Choroid plexus epithelial cell (primary cell): ENCODE data around the gene CDH15.
"Not testable (repeated sequence)": the region's sequence is repeated elsewhere in the genome, so short reads cannot be mapped to it uniquely, and the experiment has no call there.

Experiments used
- DNase-seq: peaks from one replicate; pipeline ENCODE4 v3.0.0-alpha.2; 2010; ENCODE audit warnings: low read depth
- H3K4me3 ChIP-seq: 2 replicates; pipeline ENCODE4 v1.5.1; 2011; ENCODE audit warnings: low read depth, mild to moderate bottlenecking, control low read depth, low read length, moderate library complexity
- CTCF ChIP-seq: conservative IDR thresholded peaks from 2 replicates; pipeline ENCODE4 v1.5.1; 2011; ENCODE audit warnings: low read depth, mild to moderate bottlenecking, control low read depth, inconsistent platforms, low read length, moderate library complexity

CDH15 gene

GRCh38 chr16:89187032-89187769, 15.7 kb downstream of the CDH15 start:
- DNase-seq = no peak
- no peak overlapping the region for H3K4me3 ChIP-seq
- TF ChIP-seq CTCF = no peak

GRCh38 chr16:89187770-89188392, 16.3 kb downstream of the CDH15 start:
- no peak overlapping the region for H3K4me3 ChIP-seq
- no peak for TF ChIP-seq CTCF
- DNase-seq = peak; percentile 18

GRCh38 chr16:89188471-89189357, 17.2 kb downstream of the CDH15 start:
- not testable (repeated sequence) for DNase-seq, H3K4me3 ChIP-seq

GRCh38 chr16:89189358-89190025, 17.9 kb downstream of the CDH15 start:
- no peak for DNase-seq
- no peak overlapping the region for H3K4me3 ChIP-seq
- TF ChIP-seq CTCF = no peak

- no peak overlapping the region for H3K4me3 ChIP-seq
- no peak for DNase-seq
- no peak for TF ChIP-seq CTCF
These were observed 18.8 kb downstream of the CDH15 start for GRCh38 chr16:89190150-89190958.

GRCh38 chr16:89191033-89191900, 19.7 kb downstream of the CDH15 start:
- no peak for TF ChIP-seq CTCF
- H3K4me3 ChIP-seq = no peak overlapping the region
- no peak for DNase-seq
